H1 (cell line): ENCODE results near the gene PRSS53. TPM values are rescaled to one million over a fixed set of nuclear protein-coding genes. Genes with fewer than 3 reads are reported as not detected.

ENCODE experiments used
- CTCF ChIA-PET: fragments of 300-600 bp; sonication (Branson Sonifier 250); formaldehyde crosslinking; loops from one replicate; lab custom pipeline; 2021; ENCODE audit not compliant: partially characterized antibody; lab: Charles Lee
- POLR2A ChIA-PET: fragments of 300-600 bp; sonication (Branson Sonifier 250); formaldehyde crosslinking; loops from one replicate; lab custom pipeline; 2021; ENCODE audit warnings: inconsistent platforms; ENCODE audit not compliant: partially characterized antibody; lab: Charles Lee
- DNase-seq, 2 experiments: peaks; one replicate each; pipeline versions ENCODE4 v3.0.0 to v3.0.0-alpha.2; 2010 to 2022; ENCODE audit warnings: low spot score in 2 of 2, low read depth in 1 of 2, mixed read lengths in 1 of 2
- FAIRE-seq: peaks from 2 replicates; lab custom pipeline; 2011; peaks lifted over from hg19 to GRCh38; lab: Jason Lieb, UNC
- H2AFZ ChIP-seq: 2 replicates; pipeline ENCODE4 v1.8.1; 2012; ENCODE audit warnings: low read length, inconsistent platforms
- H2AK5ac ChIP-seq: 2 replicates; pipeline ENCODE4 v1.6.1; 2013; ENCODE audit warnings: low read depth, low read length
- H2BK120ac ChIP-seq: replicated peaks from 2 replicates; pipeline ENCODE3; 2013; ENCODE audit warnings: low read depth, low read length, inconsistent platforms
- H2BK12ac ChIP-seq: 2 replicates; pipeline ENCODE4 v1.6.1; 2013; ENCODE audit warnings: low read depth, low read length
- H2BK15ac ChIP-seq: 2 replicates; pipeline ENCODE4 v1.6.1; 2013; ENCODE audit warnings: low read length
- H2BK20ac ChIP-seq: 2 replicates; pipeline ENCODE4 v1.6.1; 2013; ENCODE audit warnings: low read length
- H2BK5ac ChIP-seq: 2 replicates; pipeline ENCODE4 v1.6.1; 2013; ENCODE audit warnings: low read depth, low read length
- H3K14ac ChIP-seq: 2 replicates; pipeline ENCODE4 v1.6.1; 2013; ENCODE audit warnings: inconsistent platforms; ENCODE audit not compliant: insufficient read length
- H3K18ac ChIP-seq: 2 replicates; pipeline ENCODE4 v1.6.1; 2013; ENCODE audit warnings: low read length; ENCODE audit errors: extremely low read depth
- H3K23ac ChIP-seq: 2 replicates; pipeline ENCODE4 v1.6.1; 2013; ENCODE audit warnings: inconsistent platforms; ENCODE audit not compliant: insufficient read length
- H3K23me2 ChIP-seq: 2 replicates; pipeline ENCODE4 v1.6.1; 2013; ENCODE audit warnings: low read depth, low read length
- H3K27ac ChIP-seq: 2 replicates; pipeline ENCODE4 v1.6.1; 2011; ENCODE audit warnings: low read depth, low read length, inconsistent platforms
- H3K27me3 ChIP-seq, 4 experiments: replicated peaks in 1 of 4; 1 replicate in 1 of 4; 2 replicates in 3 of 4; pipeline versions ENCODE4 v1.6.1 to v1.8.1; 2011 to 2013; ENCODE audit warnings: low read length in 3 of 4, mild to moderate bottlenecking in 3 of 4, inconsistent platforms in 2 of 4, mixed read lengths in 2 of 4, moderate library complexity in 1 of 4; ENCODE audit not compliant: control insufficient read depth in 3 of 4, insufficient read depth in 3 of 4; ENCODE audit errors: extremely low read depth in 1 of 4
- H3K36me3 ChIP-seq, 4 experiments: 2 replicates each; pipeline versions ENCODE4 v1.6.1 to v1.8.1; 2011 to 2013; ENCODE audit warnings: mild to moderate bottlenecking in 4 of 4, low read length in 3 of 4, moderate library complexity in 2 of 4, control low read depth in 1 of 4, inconsistent platforms in 1 of 4; ENCODE audit not compliant: insufficient read depth in 4 of 4, control insufficient read depth in 2 of 4
- H3K4ac ChIP-seq: replicated peaks from 2 replicates; pipeline ENCODE3; 2013; ENCODE audit warnings: low read length, low read depth, mixed read lengths, inconsistent platforms; ENCODE audit not compliant: insufficient read length
- H3K4me1 ChIP-seq, 4 experiments: replicated peaks in 1 of 4; 1 replicate in 1 of 4; 2 replicates in 3 of 4; pipeline versions ENCODE4 v1.6.1 to v1.8.1; 2011 to 2013; ENCODE audit warnings: low read length in 3 of 4, inconsistent platforms in 2 of 4, mixed read lengths in 1 of 4; ENCODE audit not compliant: insufficient read depth in 4 of 4, control insufficient read depth in 3 of 4
- H3K4me2 ChIP-seq, 2 experiments: 2 replicates each; pipeline versions ENCODE4 v1.6.1 to v1.8.1; 2011 to 2013; ENCODE audit warnings: low read depth in 2 of 2, low read length in 2 of 2, control low read depth in 1 of 2, inconsistent platforms in 1 of 2, mild to moderate bottlenecking in 1 of 2; ENCODE audit not compliant: insufficient read depth in 1 of 2
- H3K4me3 ChIP-seq, 4 experiments: fragments of 200-600, 300-600 bp in 1 of 4; sonication (generic), shearing (Covaris generic), sonication (Bioruptor Twin) in 1 of 4; 2 replicates each; pipeline versions ENCODE4 v1.5.1 to v1.8.1; 2011 to 2016; ENCODE audit warnings: low read length in 4 of 4, low read depth in 3 of 4, control low read depth in 2 of 4, inconsistent platforms in 2 of 4, mild to moderate bottlenecking in 2 of 4, mixed read lengths in 1 of 4, moderate library complexity in 1 of 4; ENCODE audit not compliant: insufficient read depth in 2 of 4; ENCODE audit errors: extremely low read depth in 1 of 4
- H3K56ac ChIP-seq: replicated peaks from 2 replicates; pipeline ENCODE3; 2013; ENCODE audit warnings: low read depth, mild to moderate bottlenecking, mixed read lengths, low read length, inconsistent platforms; ENCODE audit not compliant: insufficient read length
- H3K79me1 ChIP-seq: 2 replicates; pipeline ENCODE4 v1.6.1; 2013; ENCODE audit warnings: low read depth, low read length, control low read depth
- H3K79me2 ChIP-seq, 2 experiments: 2 replicates each; pipeline versions ENCODE4 v1.6.1 to v1.8.1; 2012 to 2013; ENCODE audit warnings: low read length in 2 of 2, mild to moderate bottlenecking in 2 of 2, inconsistent platforms in 1 of 2; ENCODE audit not compliant: insufficient read depth in 2 of 2, control insufficient read depth in 1 of 2
- H3K9ac ChIP-seq, 4 experiments: replicated peaks in 1 of 4; 1 replicate in 1 of 4; 2 replicates in 3 of 4; pipeline versions ENCODE4 v1.6.1 to v1.8.1; 2011 to 2013; ENCODE audit warnings: low read depth in 3 of 4, low read length in 3 of 4, control low read depth in 2 of 4, mild to moderate bottlenecking in 2 of 4, moderate library complexity in 2 of 4, inconsistent platforms in 1 of 4; ENCODE audit errors: extremely low read depth in 1 of 4
- H3K9me3 ChIP-seq, 2 experiments: 2 replicates each; pipeline versions ENCODE4 v1.6.1 to v1.8.1; 2012 to 2013; ENCODE audit warnings: mild to moderate bottlenecking in 2 of 2, moderate library complexity in 2 of 2, control low read depth in 1 of 2, inconsistent platforms in 1 of 2, low read depth in 1 of 2, low read length in 1 of 2, mixed read lengths in 1 of 2; ENCODE audit not compliant: insufficient read depth in 2 of 2
- H4K20me1 ChIP-seq, 2 experiments: replicated peaks in 1 of 2; 2 replicates each; pipeline versions ENCODE3 to v1.8.1; 2011 to 2013; ENCODE audit warnings: inconsistent platforms in 2 of 2, low read length in 2 of 2, mild to moderate bottlenecking in 1 of 2; ENCODE audit not compliant: insufficient read depth in 2 of 2, control insufficient read depth in 1 of 2
- H4K5ac ChIP-seq: 2 replicates; pipeline ENCODE4 v1.6.1; 2013; ENCODE audit warnings: low read length, low read depth, mixed read lengths, inconsistent platforms; ENCODE audit not compliant: insufficient read length
- H4K8ac ChIP-seq: 2 replicates; pipeline ENCODE4 v1.8.0; 2013; ENCODE audit warnings: mild to moderate bottlenecking, moderate library complexity, low read length, inconsistent platforms; ENCODE audit not compliant: insufficient read depth; ENCODE audit errors: extremely low read depth
- H4K91ac ChIP-seq: replicated peaks from 2 replicates; pipeline ENCODE3; 2013; ENCODE audit warnings: low read length, mixed read lengths, inconsistent platforms; ENCODE audit not compliant: insufficient read length
- CHD1 ChIP-seq: IDR thresholded peaks from 2 replicates; pipeline ENCODE4 v1.6.1; 2012; ENCODE audit warnings: low read depth, low read length, improper control_type of control experiment
- EGR1 ChIP-seq: IDR thresholded peaks from 2 replicates; pipeline ENCODE4 v1.6.1; 2011; ENCODE audit warnings: low read depth, low read length, borderline replicate concordance
- FOSL1 ChIP-seq: IDR thresholded peaks from 2 replicates; pipeline ENCODE4 v1.6.1; 2011; ENCODE audit warnings: mild to moderate bottlenecking, low read depth, low read length, moderate library complexity; ENCODE audit not compliant: insufficient read depth
- GTF2F1 ChIP-seq: IDR thresholded peaks from 2 replicates; pipeline ENCODE4 v1.6.1; 2012; ENCODE audit warnings: low read depth, low read length, improper control_type of control experiment, borderline replicate concordance
- HDAC6 ChIP-seq: IDR thresholded peaks from one replicate; pipeline ENCODE4 v1.7.1; 2012; ENCODE audit warnings: low read depth, mild to moderate bottlenecking, inconsistent platforms, low read length, moderate library complexity
- JUN ChIP-seq: IDR thresholded peaks from 2 replicates; pipeline ENCODE4 v1.6.1; 2011; ENCODE audit warnings: low read depth, mild to moderate bottlenecking, improper control_type of control experiment, low read length
- RAD21 ChIP-seq, 2 experiments: IDR thresholded peaks in 1 of 2; conservative IDR thresholded peaks in 1 of 2; 2 replicates each; pipeline ENCODE4 v1.6.1; 2011; ENCODE audit warnings: low read depth in 2 of 2, low read length in 2 of 2, improper control_type of control experiment in 1 of 2, inconsistent platforms in 1 of 2, mild to moderate bottlenecking in 1 of 2, moderate library complexity in 1 of 2
- RFX5 ChIP-seq: IDR thresholded peaks from 2 replicates; pipeline ENCODE4 v1.6.1; 2011; ENCODE audit warnings: low read depth, low read length, improper control_type of control experiment, borderline replicate concordance
- SIX5 ChIP-seq: IDR thresholded peaks from 2 replicates; pipeline ENCODE4 v1.6.1; 2011; ENCODE audit warnings: mild to moderate bottlenecking, low read depth, low read length
- WGBS, 2 experiments: shearing (Covaris generic) in 1 of 2; methylation state at CpG; one replicate each; pipeline versions ENCODE4 v1.1.6 to v1.1.7; 2013 to 2015; ENCODE audit warnings: low lambda C conversion rate in 2 of 2, mixed read lengths in 2 of 2, inconsistent platforms in 1 of 2, low coverage in 1 of 2, missing lambda C conversion rate in 1 of 2; ENCODE audit not compliant: insufficient replicate concordance in 2 of 2, insufficient coverage in 1 of 2, insufficient read length in 1 of 2; ENCODE audit errors: extremely low coverage in 1 of 2, missing lambda C conversion rate in 1 of 2; 5-methylcytosine and 5-hydroxymethylcytosine counted together
- polyA plus RNA-seq, 7 experiments: library from polyadenylated mRNA; depleted of rRNA in 3 of 7; stranded (reverse) in 5 of 7; unstranded in 2 of 7; fragments of >200 nt in 5 of 7; fragments of 200-250 nt in 2 of 7; gene quantifications; 1 replicate in 5 of 7; 2 replicates in 1 of 7; 4 replicates in 1 of 7; pipeline versions ENCODE4 v1.2.1 to v1.2.3, GENCODE V29; 2011 to 2013; ENCODE audit warnings: missing spikeins in 2 of 7, mixed read lengths in 2 of 7
- total RNA-seq: library from RNA; stranded (reverse); fragmentation: NEBNext Ultra II Directional; extraction: Animal tissue kit (Norgen Biotek cat#: 25700); gene quantifications from 2 replicates; pipeline ENCODE4 v1.2.1, GENCODE V29; 2021
- TF ChIP-seq, protein P1 (sequence below): IDR thresholded peaks from 2 replicates; pipeline ENCODE4 v1.6.1; 2012; ENCODE audit warnings: inconsistent platforms

The PRSS53 gene
- total and polyA plus RNA-seq, 2 of the 8 experiments (the other 6 are each of a cell fraction or from before 2014, with no cell fraction given) = 1.7 to 2.6 TPM

DNA sequence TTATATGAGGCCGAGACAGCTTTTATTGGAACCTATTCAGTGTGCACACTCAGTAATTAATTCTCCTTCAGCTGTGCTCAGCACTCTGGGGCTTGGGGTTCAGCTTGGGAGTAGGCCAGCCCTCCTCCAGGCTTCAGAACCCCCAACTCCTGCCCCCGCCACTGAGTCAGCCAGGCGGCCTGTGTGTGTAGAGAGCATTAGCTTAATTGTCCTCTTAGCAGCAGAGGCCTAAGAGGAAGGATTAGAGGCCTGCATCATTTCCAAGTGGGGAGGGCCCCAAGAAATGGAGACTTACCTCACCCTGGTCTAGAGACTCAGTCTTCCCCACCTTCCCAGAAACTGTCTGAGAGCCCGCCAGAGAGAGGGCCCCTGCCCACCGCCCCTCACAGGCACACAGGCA is 772 bp downstream of the PRSS53 start:
- Histone ChIP-seq H2AFZ (no peak overlapping the region), H3K4ac (no peak overlapping the region), H3K9ac (no peak overlapping the region), H4K20me1 (peaks cover 8 to 27% of the 10 kb centered on the region in 2 experiments), H2BK20ac (no peak overlapping the region), H4K5ac (no peak overlapping the region), H4K8ac (no peak overlapping the region), H3K18ac (no peak overlapping the region), H2BK5ac (no peak overlapping the region), H3K4me3 (no peak overlapping the region), H3K56ac (no peak overlapping the region), H3K23me2 (no peaks in the 10 kb centered on the region), H3K79me1 (peaks cover 12% of the 10 kb centered on the region), H2BK12ac (no peak overlapping the region), H3K36me3 (peaks cover 0 to 17% (median 6%) of the 10 kb centered on the region in 4 experiments; a peak in 5 of 8 replicates), H3K27me3 (no peaks in the 10 kb centered on the region), H3K9me3 (no peaks in the 10 kb centered on the region), H3K4me2 (no peak overlapping the region), H4K91ac (no peak overlapping the region), H3K79me2 (peaks cover 0 to 7% of the 10 kb centered on the region in 2 experiments; a peak in 1 of 4 replicates), H3K27ac (no peak overlapping the region), H3K14ac (no peak overlapping the region), H2BK120ac (no peak overlapping the region), H2BK15ac (no peak overlapping the region), H2AK5ac (no peak overlapping the region), H3K4me1 (peaks cover 0 to 3% (median 0%) of the 10 kb centered on the region in 4 experiments; a peak in 1 of 7 replicates), H3K23ac (no peak overlapping the region)
- POLR2A ChIA-PET = interaction anchor here (1.1 to 1.5 kb wide), 4 partner anchors 14 to 96 kb away, joined by 3 to 5 read pairs (median 4); partner anchors contain the start of gene PRSS8
- TF ChIP-seq, protein P1, sequence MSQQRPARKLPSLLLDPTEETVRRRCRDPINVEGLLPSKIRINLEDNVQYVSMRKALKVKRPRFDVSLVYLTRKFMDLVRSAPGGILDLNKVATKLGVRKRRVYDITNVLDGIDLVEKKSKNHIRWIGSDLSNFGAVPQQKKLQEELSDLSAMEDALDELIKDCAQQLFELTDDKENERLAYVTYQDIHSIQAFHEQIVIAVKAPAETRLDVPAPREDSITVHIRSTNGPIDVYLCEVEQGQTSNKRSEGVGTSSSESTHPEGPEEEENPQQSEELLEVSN = no peak
- TF ChIP-seq FOSL1 = no peak
- TF ChIP-seq EGR1 = no peak
- TF ChIP-seq JUN = no peak
- no peak for TF ChIP-seq GTF2F1
- TF ChIP-seq HDAC6 = no peak
- no peak for TF ChIP-seq CHD1
- no peak for TF ChIP-seq SIX5
- no peak for TF ChIP-seq RFX5
- no peak for TF ChIP-seq RAD21 (IDR thresholded peaks at IDR 0.05 in 1 of 2, conservative IDR thresholded peaks at IDR 0.05 in 1 of 2; ENCODE audit: low read depth in 2 of 2, low read length in 2 of 2)
- DNase-seq (no peak), FAIRE-seq (no peak)
- WGBS, 2 experiments = 90% methylated on average over 4 of the region's 5 CpGs; no CpG with 5 or more reads in 1 of the 2 experiments
- CTCF ChIA-PET = interaction anchor here (1.1 to 3.0 kb wide), 4 partner anchors 9 to 73 kb away, joined by 3 to 14 read pairs (median 5); no protein-coding TSS in a partner anchor
